Choroid plexus epithelial cell (primary cell): Measurements from ENCODE around the gene MTHFR.

ENCODE experiments used
- DNase-seq: peaks from one replicate; pipeline ENCODE4 v3.0.0-alpha.2; 2010; ENCODE audit warnings: low read depth
- H3K4me3 ChIP-seq: 2 replicates; pipeline ENCODE4 v1.5.1; 2011; ENCODE audit warnings: low read depth, mild to moderate bottlenecking, control low read depth, low read length, moderate library complexity
- CTCF ChIP-seq: conservative IDR thresholded peaks from 2 replicates; pipeline ENCODE4 v1.5.1; 2011; ENCODE audit warnings: low read depth, mild to moderate bottlenecking, control low read depth, inconsistent platforms, low read length, moderate library complexity

The MTHFR gene

GRCh38 chr1:11831945-11832725 is 26.4 kb upstream of the MTHFR start:
- no peak overlapping the region for H3K4me3 ChIP-seq
- TF ChIP-seq CTCF, result no peak
- DNase-seq, result no peak

- no peak for DNase-seq
- no peak for TF ChIP-seq CTCF
- no peak overlapping the region for H3K4me3 ChIP-seq
These were observed 22.7 kb upstream of the MTHFR start for GRCh38 chr1:11828511-11828910.

- TF ChIP-seq CTCF, result no peak
- H3K4me3 ChIP-seq, result no peak overlapping the region
- no peak for DNase-seq
These were observed 21.2 kb upstream of the MTHFR start for GRCh38 chr1:11826946-11827345.

- TF ChIP-seq CTCF, result no peak
- no peak for DNase-seq
- no peak overlapping the region for H3K4me3 ChIP-seq
These were observed 19.4 kb upstream of the MTHFR start for GRCh38 chr1:11825131-11825530.

GRCh38 chr1:11823366-11824137 is 17.8 kb upstream of the MTHFR start:
- no peak overlapping the region for H3K4me3 ChIP-seq
- DNase-seq, result no peak
- no peak for TF ChIP-seq CTCF

- H3K4me3 ChIP-seq, result no peak overlapping the region
- peak; percentile 82 for DNase-seq
- no peak for TF ChIP-seq CTCF
These were observed 16.3 kb upstream of the MTHFR start for GRCh38 chr1:11822091-11822490.
